WTC11 (cell line): ENCODE results near the gene CPT2.

ENCODE experiments used
- ARID4B ChIP-seq: sonication (generic); formaldehyde crosslinking; IDR thresholded peaks from 2 replicates; pipeline ENCODE4 v1.8.0; 2023; ENCODE audit warnings: missing genetic modification reagents, mild to moderate bottlenecking, borderline replicate concordance
- CREB1 ChIP-seq: sonication (generic); formaldehyde crosslinking; IDR thresholded peaks from 2 replicates; pipeline ENCODE4 v1.8.0; 2023; ENCODE audit warnings: mild to moderate bottlenecking, missing genetic modification reagents
- CTCF ChIP-seq: fragments of 200-600 bp; IDR thresholded peaks from 2 replicates; pipeline ENCODE4 v1.8.0; 2022; ENCODE audit warnings: antibody characterized with exemption
- ESRRA ChIP-seq: sonication (generic); formaldehyde crosslinking; IDR thresholded peaks from 2 replicates; pipeline ENCODE4 v1.8.1; 2022; ENCODE audit warnings: mild to moderate bottlenecking, missing genetic modification reagents, borderline replicate concordance
- ETV6 ChIP-seq: sonication (generic); formaldehyde crosslinking; IDR thresholded peaks from 2 replicates; pipeline ENCODE4 v1.8.1; 2022; ENCODE audit warnings: mild to moderate bottlenecking, missing genetic modification reagents
- GABPB1 ChIP-seq: sonication (generic); formaldehyde crosslinking; IDR thresholded peaks from 2 replicates; pipeline ENCODE4 v1.8.1; 2023; ENCODE audit warnings: mild to moderate bottlenecking, missing genetic modification reagents
- MAX ChIP-seq: sonication (generic); formaldehyde crosslinking; IDR thresholded peaks from 2 replicates; pipeline ENCODE4 v1.8.0; 2022; ENCODE audit warnings: mild to moderate bottlenecking, missing genetic modification reagents
- MLX ChIP-seq: sonication (generic); formaldehyde crosslinking; IDR thresholded peaks from 2 replicates; pipeline ENCODE4 v1.8.1; 2023; ENCODE audit warnings: mild to moderate bottlenecking, missing genetic modification reagents, moderate library complexity
- NFE2L1 ChIP-seq: sonication (generic); formaldehyde crosslinking; IDR thresholded peaks from 2 replicates; pipeline ENCODE4 v1.8.1; 2023; ENCODE audit warnings: missing genetic modification reagents
- NR3C1 ChIP-seq: sonication (generic); formaldehyde crosslinking; conservative IDR thresholded peaks from 2 replicates; pipeline ENCODE4 v1.8.1; 2023; ENCODE audit warnings: low read depth, mild to moderate bottlenecking, missing genetic modification reagents
- RORB ChIP-seq: fragments of 250-450 bp; sonication (Bioruptor Pico); IDR thresholded peaks from 2 replicates; pipeline ENCODE4 v1.9.0; 2021; ENCODE audit warnings: mild to moderate bottlenecking
- SMAD4 ChIP-seq: sonication (generic); formaldehyde crosslinking; IDR thresholded peaks from 2 replicates; pipeline ENCODE4 v1.8.0; 2022; ENCODE audit warnings: mild to moderate bottlenecking, missing genetic modification reagents
- ZMAT4 ChIP-seq: fragments of 250-450 bp; sonication (Bioruptor Pico); IDR thresholded peaks from 2 replicates; pipeline ENCODE4 v1.9.0; 2021; ENCODE audit warnings: mild to moderate bottlenecking

- TF ChIP-seq CTCF, result no peak
- no peak for TF ChIP-seq MAX (CRISPR knock-in tag)
- no peak for TF ChIP-seq NFE2L1 (CRISPR knock-in tag)
- no peak for TF ChIP-seq ETV6 (CRISPR knock-in tag)
- no peak for TF ChIP-seq MLX (CRISPR knock-in tag)
- TF ChIP-seq CREB1, result no peak
- TF ChIP-seq GABPB1, result no peak
- no peak for TF ChIP-seq NR3C1
- TF ChIP-seq RORB (CRISPR knock-in tag), result no peak
- TF ChIP-seq ESRRA (CRISPR knock-in tag), result no peak
- no peak for TF ChIP-seq ARID4B (CRISPR knock-in tag)
- TF ChIP-seq SMAD4 (CRISPR knock-in tag), result no peak
- TF ChIP-seq ZMAT4 (CRISPR knock-in tag), result no peak
These were observed 45.8 kb downstream of the CPT2 start for GRCh38 chr1:53242381-53242780.
